Loucy (cell line): ENCODE results near the gene TM7SF3.
"Not testable (repeated sequence)": the region's sequence is repeated elsewhere in the genome, so short reads cannot be mapped to it uniquely, and the experiment has no call there.

Experiments used
- H2AFZ ChIP-seq: fragments of 200-600 bp; sonication (generic); 2 replicates; pipeline ENCODE4 v1.6.0; 2016; ENCODE audit warnings: antibody characterized with exemption, mild to moderate bottlenecking, low read length, moderate library complexity
- H3F3A ChIP-seq: fragments of 200-600 bp; 2 replicates; pipeline ENCODE4 v1.6.0; 2016; ENCODE audit warnings: antibody characterized with exemption, low read depth, mild to moderate bottlenecking
- H3K27me3 ChIP-seq: fragments of 200-600 bp; sonication (generic); 2 replicates; pipeline ENCODE4 v1.6.1; 2014; ENCODE audit warnings: low read length, mild to moderate bottlenecking; ENCODE audit not compliant: insufficient read depth, poor library complexity, severe bottlenecking
- H3K36me3 ChIP-seq: fragments of 200-600 bp; sonication (generic); 2 replicates; pipeline ENCODE4 v1.6.1; 2016; ENCODE audit warnings: low read length; ENCODE audit not compliant: insufficient read depth
- H3K4me1 ChIP-seq: fragments of 200-600 bp; sonication (generic); 2 replicates; pipeline ENCODE4 v1.5.1; 2014; ENCODE audit warnings: low read length, mild to moderate bottlenecking; ENCODE audit not compliant: insufficient read depth, poor library complexity, severe bottlenecking
- H3K4me2 ChIP-seq: fragments of 200-600 bp; sonication (generic); 2 replicates; pipeline ENCODE4 v1.6.0; 2014; ENCODE audit warnings: antibody characterized with exemption, low read length, low read depth, mild to moderate bottlenecking; ENCODE audit not compliant: poor library complexity, severe bottlenecking
- H3K4me3 ChIP-seq: fragments of 200-600 bp; sonication (generic); 2 replicates; pipeline ENCODE4 v1.5.1; 2014; ENCODE audit warnings: low read length, mild to moderate bottlenecking, mixed read lengths; ENCODE audit not compliant: poor library complexity, severe bottlenecking
- H3K79me2 ChIP-seq: fragments of 200-600 bp; sonication (generic); 2 replicates; pipeline ENCODE4 v1.6.1; 2014; ENCODE audit warnings: low read length; ENCODE audit not compliant: insufficient read depth
- H3K9ac ChIP-seq: fragments of 200-600 bp; sonication (generic); 2 replicates; pipeline ENCODE4 v1.6.0; 2014; ENCODE audit warnings: mild to moderate bottlenecking, low read depth, low read length, moderate library complexity; ENCODE audit not compliant: poor library complexity, severe bottlenecking
- H3K9me2 ChIP-seq: fragments of 200-600 bp; sonication (generic); replicated peaks from 2 replicates; pipeline ENCODE4 v1.6.1; 2016; ENCODE audit warnings: low read depth, low read length, mixed read lengths
- H3K9me3 ChIP-seq: fragments of 200-600 bp; sonication (generic); 2 replicates; pipeline ENCODE4 v1.6.1; 2014; ENCODE audit warnings: mild to moderate bottlenecking, antibody characterized with exemption, low read length, low read depth; ENCODE audit not compliant: insufficient read depth
- H4K20me1 ChIP-seq: fragments of 200-600 bp; sonication (generic); 2 replicates; pipeline ENCODE4 v1.6.0; 2014; ENCODE audit warnings: antibody characterized with exemption, low read length, mild to moderate bottlenecking; ENCODE audit not compliant: insufficient read depth, poor library complexity, severe bottlenecking
- EZH2phosphoT487 ChIP-seq: fragments of 200-600 bp; IDR thresholded peaks from 2 replicates; pipeline ENCODE4 v1.6.1; 2018; ENCODE audit warnings: antibody characterized with exemption, mild to moderate bottlenecking, moderate library complexity, borderline replicate concordance
- TF ChIP-seq, protein P1 (sequence below): fragments of 200-600 bp; sonication (generic); conservative IDR thresholded peaks from 2 replicates; pipeline ENCODE4 v1.5.1; 2014; ENCODE audit warnings: mild to moderate bottlenecking, antibody characterized with exemption, low read length

The TM7SF3 gene

GRCh38 chr12:27052742-27053141, 38.6 kb upstream of the TM7SF3 start:
- H3K9me3 ChIP-seq = no peaks in the 10 kb centered on the region
- no peaks in the 10 kb centered on the region for H3K9me2 ChIP-seq
- H4K20me1 ChIP-seq = no peaks in the 10 kb centered on the region
- no peak overlapping the region for H3K4me2 ChIP-seq
- no peak overlapping the region for H3K9ac ChIP-seq
- H3K4me1 ChIP-seq = no peaks in the 10 kb centered on the region
- H3K36me3 ChIP-seq = no peaks in the 10 kb centered on the region
- H3K4me3 ChIP-seq = no peak overlapping the region
- no peaks in the 10 kb centered on the region for H3K79me2 ChIP-seq
- H2AFZ ChIP-seq = no peak overlapping the region
- no peaks in the 10 kb centered on the region for H3F3A ChIP-seq
- TF ChIP-seq, protein P1, sequence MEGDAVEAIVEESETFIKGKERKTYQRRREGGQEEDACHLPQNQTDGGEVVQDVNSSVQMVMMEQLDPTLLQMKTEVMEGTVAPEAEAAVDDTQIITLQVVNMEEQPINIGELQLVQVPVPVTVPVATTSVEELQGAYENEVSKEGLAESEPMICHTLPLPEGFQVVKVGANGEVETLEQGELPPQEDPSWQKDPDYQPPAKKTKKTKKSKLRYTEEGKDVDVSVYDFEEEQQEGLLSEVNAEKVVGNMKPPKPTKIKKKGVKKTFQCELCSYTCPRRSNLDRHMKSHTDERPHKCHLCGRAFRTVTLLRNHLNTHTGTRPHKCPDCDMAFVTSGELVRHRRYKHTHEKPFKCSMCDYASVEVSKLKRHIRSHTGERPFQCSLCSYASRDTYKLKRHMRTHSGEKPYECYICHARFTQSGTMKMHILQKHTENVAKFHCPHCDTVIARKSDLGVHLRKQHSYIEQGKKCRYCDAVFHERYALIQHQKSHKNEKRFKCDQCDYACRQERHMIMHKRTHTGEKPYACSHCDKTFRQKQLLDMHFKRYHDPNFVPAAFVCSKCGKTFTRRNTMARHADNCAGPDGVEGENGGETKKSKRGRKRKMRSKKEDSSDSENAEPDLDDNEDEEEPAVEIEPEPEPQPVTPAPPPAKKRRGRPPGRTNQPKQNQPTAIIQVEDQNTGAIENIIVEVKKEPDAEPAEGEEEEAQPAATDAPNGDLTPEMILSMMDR = no peak
- TF ChIP-seq EZH2phosphoT487 = no peak
- no peaks in the 10 kb centered on the region for H3K27me3 ChIP-seq

DNA sequence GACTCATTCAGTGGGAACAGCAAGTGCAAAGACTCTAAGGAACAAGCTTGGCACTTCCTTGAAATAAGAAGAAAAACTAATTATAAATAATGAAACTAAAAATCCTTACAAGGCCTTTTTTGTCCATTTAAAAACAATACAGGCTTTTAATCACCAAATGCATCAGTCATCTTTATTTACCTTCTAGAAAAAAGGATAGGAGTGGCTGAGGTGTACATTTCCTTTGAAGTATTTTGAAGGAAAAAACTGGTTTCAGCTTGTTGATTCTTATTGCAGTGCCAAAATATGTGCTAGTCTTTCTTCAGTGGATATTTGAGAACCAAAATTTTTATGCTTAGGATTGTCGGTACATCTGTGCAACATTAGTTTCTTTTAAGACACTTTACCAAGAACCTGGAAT, 38.0 kb upstream of the TM7SF3 start:
- Histone ChIP-seq H4K20me1 (no peaks in the 10 kb centered on the region), H3K9me2 (no peaks in the 10 kb centered on the region), H3K9ac (no peak overlapping the region), H3K9me3 (no peaks in the 10 kb centered on the region), H3K4me2 (no peak overlapping the region), H2AFZ (no peak overlapping the region), H3K27me3 (no peaks in the 10 kb centered on the region), H3K36me3 (no peaks in the 10 kb centered on the region), H3K79me2 (no peaks in the 10 kb centered on the region), H3F3A (no peaks in the 10 kb centered on the region), H3K4me1 (no peaks in the 10 kb centered on the region), H3K4me3 (no peak overlapping the region)
- TF ChIP-seq, protein P1 = no peak
- TF ChIP-seq EZH2phosphoT487 = no peak

- H4K20me1 ChIP-seq = no peaks in the 10 kb centered on the region
- no peaks in the 10 kb centered on the region for H3K9me2 ChIP-seq
- H2AFZ ChIP-seq = no peak overlapping the region
- no peaks in the 10 kb centered on the region for H3K4me1 ChIP-seq
- H3K27me3 ChIP-seq = no peaks in the 10 kb centered on the region
- H3K79me2 ChIP-seq = no peaks in the 10 kb centered on the region
- H3K36me3 ChIP-seq = no peaks in the 10 kb centered on the region
- H3K9me3 ChIP-seq = no peaks in the 10 kb centered on the region
- TF ChIP-seq EZH2phosphoT487 = no peak
- TF ChIP-seq, protein P1 = no peak
- H3K4me2 ChIP-seq = no peak overlapping the region
- H3F3A ChIP-seq = no peaks in the 10 kb centered on the region
- no peak overlapping the region for H3K9ac ChIP-seq
- no peak overlapping the region for H3K4me3 ChIP-seq
Measured at GRCh38 chr12:27048822-27049752, 34.9 kb upstream of the TM7SF3 start.

DNA sequence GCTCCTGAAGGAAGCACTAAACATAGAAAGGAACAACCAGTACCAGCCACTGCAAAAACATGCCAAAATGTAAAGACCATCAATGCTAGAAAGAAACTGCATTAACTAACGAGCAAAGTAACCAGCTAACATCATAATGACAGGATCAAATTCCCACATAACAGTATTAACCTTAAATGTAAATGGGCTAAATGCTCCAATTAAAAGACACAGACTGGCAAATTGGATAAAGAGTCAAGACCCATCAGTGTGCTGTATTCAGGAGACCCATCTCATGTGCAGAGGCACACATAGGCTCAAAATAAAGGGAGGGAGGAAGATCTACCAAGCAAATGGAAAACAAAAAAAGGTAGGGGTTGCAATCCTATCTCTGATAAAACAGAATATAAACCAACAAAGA, 27.8 kb upstream of the TM7SF3 start:
- not testable (repeated sequence) for H3K9ac ChIP-seq, H3K79me2 ChIP-seq, H3K9me3 ChIP-seq, H3K36me3 ChIP-seq, H3K4me3 ChIP-seq, H3F3A ChIP-seq, H2AFZ ChIP-seq, H4K20me1 ChIP-seq, H3K27me3 ChIP-seq, H3K4me2 ChIP-seq, H3K9me2 ChIP-seq, H3K4me1 ChIP-seq

DNA sequence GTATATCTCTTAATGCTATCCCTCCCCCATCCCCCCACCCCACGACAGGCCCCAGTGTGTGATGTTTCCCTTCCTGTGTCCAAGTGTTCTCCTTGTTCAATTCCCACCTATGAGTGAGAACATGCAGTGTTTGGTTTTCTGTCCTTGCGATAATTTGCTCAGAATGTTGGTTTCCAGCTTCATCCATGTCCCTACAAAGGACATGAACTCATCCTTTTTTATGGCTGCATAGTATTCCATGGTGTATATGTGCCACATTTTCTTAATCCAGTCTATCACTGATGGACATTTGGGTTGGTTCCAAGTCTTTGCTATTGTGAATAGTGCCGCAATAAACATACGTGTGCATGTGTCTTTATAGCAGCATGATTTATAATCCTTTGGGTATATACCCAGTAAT, 26.5 kb upstream of the TM7SF3 start:
- not testable (repeated sequence) for H3K36me3 ChIP-seq, H4K20me1 ChIP-seq, H3K9ac ChIP-seq, H2AFZ ChIP-seq, H3K4me2 ChIP-seq, H3F3A ChIP-seq, H3K9me2 ChIP-seq, H3K27me3 ChIP-seq, H3K4me1 ChIP-seq, H3K9me3 ChIP-seq, H3K79me2 ChIP-seq, H3K4me3 ChIP-seq
